Upper lobe of left lung (tissue), 4 donors: Measurements from ENCODE around the gene NR1H2.

Source experiments
- CTCF ChIP-seq, 6 experiments: fragments of 450-650 bp in 4 of 6; fragments of 200-600 bp in 2 of 6; sonication (generic) in 2 of 6; IDR thresholded peaks; one replicate each; pipeline ENCODE4 v1.5.1; 2016 to 2019; ENCODE audit warnings: antibody characterized with exemption in 6 of 6
- EP300 ChIP-seq, 4 donors: sonication (generic); formaldehyde crosslinking; IDR thresholded peaks; one replicate each; pipeline ENCODE4 v1.5.1; 2017; ENCODE audit warnings: antibody characterized with exemption in 4 of 4, control low read depth in 2 of 4
- POLR2A ChIP-seq, 4 donors: fragments of 450-650 bp; IDR thresholded peaks; one replicate each; pipeline ENCODE4 v1.5.1; 2016 to 2017; ENCODE audit warnings: antibody characterized with exemption in 4 of 4, mild to moderate bottlenecking in 2 of 4

- TF ChIP-seq CTCF (IDR thresholded peaks at IDR 0.05), result no peak
- TF ChIP-seq POLR2A (IDR thresholded peaks at IDR 0.05), result no peak
- TF ChIP-seq EP300 (IDR thresholded peaks at IDR 0.05), result no peak
These were observed 49.3 kb downstream of the NR1H2 start for GRCh38 chr19:50425581-50425980.
